Esophagus squamous epithelium (tissue), 5 donors: ENCODE measurements around the gene POU3F2. TPM values are rescaled to one million over a fixed set of nuclear protein-coding genes. Genes with fewer than 3 reads are reported as not detected.
A peak's percentile ranks its signal among the peaks of the same experiment; 100 is the strongest.

Experiments
- DNase-seq: peaks from one replicate; lab custom pipeline; 2025; lab: John Stamatoyannopoulos, UW
- H3K27ac ChIP-seq, 4 donors: fragments of 200-600 bp; sonication (generic); one replicate each; pipeline ENCODE4 v1.5.1; 2016 to 2019; ENCODE audit warnings: mild to moderate bottlenecking in 1 of 4
- H3K27me3 ChIP-seq, 4 donors: fragments of 200-600 bp; sonication (generic); 1 replicate in 3 of 4; 2 replicates in 1 of 4; pipeline versions ENCODE4 v1.5.1 to v1.6.0; 2017 to 2021; ENCODE audit warnings: antibody characterized with exemption in 1 of 4
- H3K36me3 ChIP-seq, 3 donors: fragments of 200-600 bp; sonication (generic); one replicate each; pipeline ENCODE4 v1.5.1; 2016 to 2019
- H3K4me1 ChIP-seq, 3 donors: fragments of 200-600 bp; sonication (generic); one replicate each; pipeline ENCODE4 v1.5.1; 2017 to 2019
- H3K4me3 ChIP-seq, 4 donors: fragments of 200-600 bp; sonication (generic); 1 replicate in 3 of 4; 2 replicates in 1 of 4; pipeline ENCODE4 v1.5.1; 2016 to 2019; ENCODE audit warnings: mild to moderate bottlenecking in 2 of 4, moderate library complexity in 1 of 4
- H3K9me3 ChIP-seq, 3 donors: fragments of 200-600 bp; sonication (generic); one replicate each; pipeline ENCODE4 v1.5.1; 2016 to 2019
- CTCF ChIP-seq, 6 experiments: fragments of 450-650 bp in 4 of 6; fragments of 200-600 bp in 2 of 6; sonication (generic) in 2 of 6; IDR thresholded peaks; one replicate each; pipeline ENCODE4 v1.5.1; 2016 to 2019; ENCODE audit warnings: antibody characterized with exemption in 6 of 6, mild to moderate bottlenecking in 4 of 6, moderate library complexity in 4 of 6
- POLR2A ChIP-seq, 4 donors: fragments of 450-650 bp; IDR thresholded peaks; one replicate each; pipeline ENCODE4 v1.6.1; 2017; ENCODE audit warnings: antibody characterized with exemption in 4 of 4, mild to moderate bottlenecking in 4 of 4, moderate library complexity in 3 of 4
- WGBS, 2 donors: methylation state at CpG; one replicate each; pipeline ENCODE4 v1.1.5; 2018; 5-methylcytosine and 5-hydroxymethylcytosine counted together
- intact Hi-C: fragments of 100-400 bp; cut with DNase I; formaldehyde crosslinking; loops from one replicate; pipeline ENCODE4 v1.15.0; 2022
- total RNA-seq, 4 donors: library from RNA; depleted of rRNA; stranded (reverse); fragments of >200 nt; gene quantifications; one replicate each; pipeline ENCODE4 v1.1.0, GENCODE V29; 2016
- donor health status: DM: yes; HTN: yes; CAD: no.

The POU3F2 gene
- not detected for total RNA-seq

GRCh38 chr6:98834060-98835031 lies at the start of gene POU3F2:
Gene POU3F2 (plus strand): TSS chr6:98834574. CDS start chr6:98834874, 300 bp downstream.
- no peak for TF ChIP-seq CTCF (IDR thresholded peaks at IDR 0.05)
- TF ChIP-seq POLR2A (IDR thresholded peaks at IDR 0.05), result no peak
- intact Hi-C loops, result no loop called here
- Histone ChIP-seq H3K4me3 (peak within 1 kb of the TSS; percentile 25 to 67 (median 52)), H3K27ac (no peak within 1 kb of the TSS), H3K4me1 (peaks cover 43 to 60% (median 46%) of the 10 kb centered on the region in 3 donors), H3K27me3 (peaks cover 44 to 100% (median 62%) of the 10 kb centered on the region in 4 donors), H3K36me3 (no peaks in the 10 kb centered on the region), H3K9me3 (no peaks in the 10 kb centered on the region)
- no peak for DNase-seq
- 1% methylated on average over 44 to 52 of the region's 83 CpGs for WGBS, 2 donors

- no peak overlapping the region for H3K4me3 ChIP-seq
- 67 to 71% methylated on average over 8 of the region's 8 CpGs for WGBS, 2 donors
- intact Hi-C loops, result no loop called here
- no peak overlapping the region for H3K27ac ChIP-seq
- H3K36me3 ChIP-seq, result no peaks in the 10 kb centered on the region
- DNase-seq, result no peak
- H3K27me3 ChIP-seq, result peaks cover 0 to 37% (median 2%) of the 10 kb centered on the region in 4 donors
- no peaks in the 10 kb centered on the region for H3K4me1 ChIP-seq
- TF ChIP-seq CTCF (IDR thresholded peaks at IDR 0.05) (no peak), POLR2A (IDR thresholded peaks at IDR 0.05) (no peak)
- no peaks in the 10 kb centered on the region for H3K9me3 ChIP-seq
Measured at GRCh38 chr6:98787435-98787834, 46.9 kb upstream of the POU3F2 start.

- Histone ChIP-seq H3K4me3 (no peak overlapping the region), H3K4me1 (no peaks in the 10 kb centered on the region), H3K27me3 (peaks cover 0 to 37% (median 2%) of the 10 kb centered on the region in 4 donors), H3K27ac (no peak overlapping the region), H3K9me3 (no peaks in the 10 kb centered on the region), H3K36me3 (no peaks in the 10 kb centered on the region)
- DNase-seq, result no peak
- TF ChIP-seq CTCF (IDR thresholded peaks at IDR 0.05), result no peak
- no peak for TF ChIP-seq POLR2A (IDR thresholded peaks at IDR 0.05)
- 31 to 37% methylated on average over 12 to 15 of the region's 15 CpGs for WGBS, 2 donors
- intact Hi-C loops, result no loop called here
Measured at GRCh38 chr6:98787961-98788360, 46.4 kb upstream of the POU3F2 start.

- 50 to 68% methylated on average over 4 of the region's 4 CpGs for WGBS, 2 donors
- intact Hi-C loops, result no loop called here
- Histone ChIP-seq H3K36me3 (no peaks in the 10 kb centered on the region), H3K4me1 (no peaks in the 10 kb centered on the region), H3K27me3 (peaks cover 0 to 30% (median 0%) of the 10 kb centered on the region in 4 donors), H3K27ac (no peak overlapping the region), H3K9me3 (no peaks in the 10 kb centered on the region), H3K4me3 (no peak overlapping the region)
- TF ChIP-seq POLR2A (IDR thresholded peaks at IDR 0.05), result no peak
- no peak for TF ChIP-seq CTCF (IDR thresholded peaks at IDR 0.05)
- DNase-seq, result no peak
Measured at GRCh38 chr6:98794307-98794842, 40.0 kb upstream of the POU3F2 start.
